GM12878 (cell line): Measurements from ENCODE around the gene VPS18. TPM values are rescaled to one million over a fixed set of nuclear protein-coding genes. Genes with fewer than 3 reads are reported as not detected.

Experiments used
- ATAC-seq: fragments of 200-7000 bp; cut with Tn5 transposase; 3 replicates; pipeline ENCODE4 v1.9.1; 2020; ENCODE audit warnings: mild to moderate bottlenecking, moderate library complexity
- BruUV-seq: library from RNA; stranded (reverse); fragments of 400-500 nt; replicated peaks from 2 replicates; lab custom pipeline; 2021; lab: Mats Ljungman, UMichigan
- CTCF ChIA-PET: fragments of 300-600 bp; sonication (Branson Sonifier 250); formaldehyde crosslinking; extraction: SDS; loops from one replicate; lab custom pipeline; 2021; ENCODE audit warnings: inconsistent platforms; lab: Yijun Ruan, JAX
- POLR2A ChIA-PET: fragments of 350-600 bp; formaldehyde crosslinking; extraction: SDS; loops from one replicate; lab custom pipeline; 2021; ENCODE audit warnings: inconsistent platforms; lab: Charles Lee
- RAD21 ChIA-PET: fragments of 300-600 bp; sonication (Branson Sonifier 250); formaldehyde crosslinking; loops from one replicate; lab custom pipeline; 2023; ENCODE audit warnings: antibody characterized with exemption; ENCODE audit not compliant: unreplicated experiment; lab: Charles Lee
- SMC1A ChIA-PET: fragments of 300-600 bp; sonication (Branson Sonifier 250); formaldehyde crosslinking; loops from one replicate; lab custom pipeline; 2023; ENCODE audit not compliant: unreplicated experiment, uncharacterized antibody; lab: Charles Lee
- DNase-seq: peaks from one replicate; pipeline ENCODE4 v3.0.0-alpha.2; 2011; ENCODE audit warnings: low read depth, low spot score
- FAIRE-seq: peaks from 3 replicates; lab custom pipeline; 2011; peaks lifted over from hg19 to GRCh38; lab: Jason Lieb, UNC
- H2AFZ ChIP-seq: 2 replicates; pipeline ENCODE4 v1.6.0; 2011; ENCODE audit warnings: low read depth, low read length, control low read depth; ENCODE audit not compliant: control insufficient read depth
- H3K27ac ChIP-seq: 2 replicates; pipeline ENCODE4 v1.5.1; 2011; ENCODE audit warnings: control low read depth; ENCODE audit not compliant: control insufficient read depth, insufficient read depth
- H3K27me3 ChIP-seq, 2 experiments: replicated peaks in 1 of 2; 2 replicates each; pipeline versions ENCODE4 v1.6.0 to v1.6.1; 2011; ENCODE audit warnings: low read length in 1 of 2; ENCODE audit not compliant: control insufficient read depth in 2 of 2, insufficient read depth in 2 of 2
- H3K36me3 ChIP-seq, 2 experiments: 2 replicates each; pipeline ENCODE4 v1.5.1; 2011; ENCODE audit warnings: low read length in 1 of 2; ENCODE audit not compliant: control insufficient read depth in 2 of 2, insufficient read depth in 2 of 2
- H3K4me1 ChIP-seq: 2 replicates; pipeline ENCODE4 v1.6.1; 2011; ENCODE audit warnings: mild to moderate bottlenecking, low read length, moderate library complexity, mixed read lengths; ENCODE audit not compliant: control insufficient read depth, insufficient read depth
- H3K4me2 ChIP-seq: 2 replicates; pipeline ENCODE4 v1.6.0; 2011; ENCODE audit warnings: control low read depth; ENCODE audit not compliant: control insufficient read depth, insufficient read depth
- H3K4me3 ChIP-seq: fragments of 200-600 bp; sonication (generic); 2 replicates; pipeline ENCODE4 v1.5.1; 2016
- H3K79me2 ChIP-seq: 2 replicates; pipeline ENCODE4 v1.6.0; 2011; ENCODE audit warnings: low read length; ENCODE audit not compliant: control insufficient read depth, insufficient read depth
- H3K9ac ChIP-seq: 2 replicates; pipeline ENCODE4 v1.8.0; 2011; ENCODE audit warnings: low read length, control low read depth, mixed read lengths; ENCODE audit not compliant: control insufficient read depth, insufficient read depth
- H3K9me3 ChIP-seq: replicated peaks from 3 replicates; pipeline ENCODE4 v1.5.1; 2011; ENCODE audit warnings: mild to moderate bottlenecking, low read length; ENCODE audit not compliant: control insufficient read depth, insufficient read depth
- H4K20me1 ChIP-seq: 2 replicates; pipeline ENCODE4 v1.6.0; 2011; ENCODE audit not compliant: control insufficient read depth, insufficient read depth
- ASH2L ChIP-seq: fragments of 300-600, 200-600 bp; sonication (generic); IDR thresholded peaks from 2 replicates; pipeline ENCODE4 v1.6.1; 2017; ENCODE audit warnings: low read depth, mild to moderate bottlenecking, borderline replicate concordance
- BACH1 ChIP-seq: fragments of 450-650 bp; IDR thresholded peaks from 2 replicates; pipeline ENCODE4 v1.6.1; 2017; ENCODE audit warnings: mild to moderate bottlenecking, borderline replicate concordance
- EZH2 ChIP-seq: IDR thresholded peaks from 2 replicates; pipeline ENCODE4 v1.6.1; 2012; ENCODE audit warnings: low read depth, mild to moderate bottlenecking, control low read depth, inconsistent platforms, low read length, borderline replicate concordance; ENCODE audit not compliant: control insufficient read depth
- IRF4 ChIP-seq: IDR thresholded peaks from 2 replicates; pipeline ENCODE4 v1.6.1; 2011; ENCODE audit warnings: low read depth, low read length
- NR2C1 ChIP-seq: fragments of 450-650 bp; IDR thresholded peaks from 2 replicates; pipeline ENCODE4 v1.6.1; 2017; ENCODE audit warnings: antibody characterized with exemption, mild to moderate bottlenecking, moderate library complexity
- NR2F1 ChIP-seq: fragments of 450-650 bp; conservative IDR thresholded peaks from 2 replicates; pipeline ENCODE4 v1.6.1; 2017; ENCODE audit warnings: mild to moderate bottlenecking
- POLR2AphosphoS2 ChIP-seq: IDR thresholded peaks from 2 replicates; pipeline ENCODE4 v1.6.1; 2011; ENCODE audit warnings: low read depth, mild to moderate bottlenecking, low read length, improper control_type of control experiment, moderate library complexity
- POU2F2 ChIP-seq: IDR thresholded peaks from 3 replicates; pipeline ENCODE4 v1.6.1; 2011; ENCODE audit warnings: low read depth, mild to moderate bottlenecking, low read length, borderline replicate concordance
- RCOR1 ChIP-seq: conservative IDR thresholded peaks from 2 replicates; pipeline ENCODE4 v1.6.1; 2012; ENCODE audit warnings: low read depth, low read length, improper control_type of control experiment
- YBX1 ChIP-seq: fragments of 450-650 bp; IDR thresholded peaks from 2 replicates; pipeline ENCODE4 v1.6.1; 2016; ENCODE audit warnings: antibody characterized with exemption
- WGBS: methylation state at CpG from one replicate; pipeline ENCODE4 v1.1.6; 2016; ENCODE audit warnings: low lambda C conversion rate; ENCODE audit not compliant: insufficient replicate concordance, insufficient coverage; ENCODE audit errors: missing lambda C conversion rate; 5-methylcytosine and 5-hydroxymethylcytosine counted together
- in situ Hi-C: fragments of 300-500 bp; cut with MboI; formaldehyde crosslinking; loops from 9 replicates; pipeline ENCODE4 v1.14.3; 2018; ENCODE audit warnings: mixed read lengths
- intact Hi-C: fragments of 100-400 bp; cut with micrococcal nuclease; formaldehyde crosslinking; loops from one replicate; pipeline ENCODE4 v1.14.2; 2022; ENCODE audit not compliant: unreplicated experiment
- polyA plus RNA-seq, 11 experiments: library from polyadenylated mRNA; depleted of rRNA in 4 of 11; unstranded in 6 of 11; stranded (reverse) in 5 of 11; fragments of >200 nt; fragmentation: Nextera tagmentation in 4 of 11; fragmentation: Illumina TruSeq in 1 of 11; extraction: Ambion mirVana in 4 of 11; extraction: Trizol in 1 of 11; gene quantifications; 1 replicate in 1 of 11; 2 replicates in 10 of 11; pipeline versions ENCODE4 v1.2.1 to v1.2.3, GENCODE V29; 2011 to 2016; ENCODE audit warnings: inconsistent platforms in 2 of 11, missing spikeins in 2 of 11, low read depth in 1 of 11
- total RNA-seq, 4 experiments: library from RNA; depleted of rRNA in 3 of 4; stranded (reverse); fragments of >200 nt in 3 of 4; fragmentation: Illumina TruSeq in 1 of 4; extraction: Trizol in 1 of 4; gene quantifications; 2 replicates each; pipeline versions ENCODE4 v1.2.1 to v1.2.3, GENCODE V29; 2013 to 2021
- TF ChIP-seq, protein P1 (sequence below): fragments of 450-650 bp; IDR thresholded peaks from 2 replicates; pipeline ENCODE4 v1.6.1; 2017; ENCODE audit warnings: mild to moderate bottlenecking, low read depth, inconsistent platforms; ENCODE audit not compliant: poor library complexity, severe bottlenecking
- TF ChIP-seq, protein P2 (sequence below): IDR thresholded peaks from 2 replicates; pipeline ENCODE4 v1.6.1; 2012; ENCODE audit warnings: low read depth, low read length, improper control_type of control experiment

Gene VPS18
- total and polyA plus RNA-seq, 10 of the 15 experiments (the other 5 are each of a cell fraction or from before 2014, with no cell fraction given), result 0.71 to 20.4 (median 10.6) TPM

GRCh38 chr15:40891810-40892446 lies 2.3 kb upstream of the VPS18 start (continued):
- TF ChIP-seq, protein P1, sequence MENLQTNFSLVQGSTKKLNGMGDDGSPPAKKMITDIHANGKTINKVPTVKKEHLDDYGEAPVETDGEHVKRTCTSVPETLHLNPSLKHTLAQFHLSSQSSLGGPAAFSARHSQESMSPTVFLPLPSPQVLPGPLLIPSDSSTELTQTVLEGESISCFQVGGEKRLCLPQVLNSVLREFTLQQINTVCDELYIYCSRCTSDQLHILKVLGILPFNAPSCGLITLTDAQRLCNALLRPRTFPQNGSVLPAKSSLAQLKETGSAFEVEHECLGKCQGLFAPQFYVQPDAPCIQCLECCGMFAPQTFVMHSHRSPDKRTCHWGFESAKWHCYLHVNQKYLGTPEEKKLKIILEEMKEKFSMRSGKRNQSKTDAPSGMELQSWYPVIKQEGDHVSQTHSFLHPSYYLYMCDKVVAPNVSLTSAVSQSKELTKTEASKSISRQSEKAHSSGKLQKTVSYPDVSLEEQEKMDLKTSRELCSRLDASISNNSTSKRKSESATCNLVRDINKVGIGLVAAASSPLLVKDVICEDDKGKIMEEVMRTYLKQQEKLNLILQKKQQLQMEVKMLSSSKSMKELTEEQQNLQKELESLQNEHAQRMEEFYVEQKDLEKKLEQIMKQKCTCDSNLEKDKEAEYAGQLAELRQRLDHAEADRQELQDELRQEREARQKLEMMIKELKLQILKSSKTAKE, result peak; percentile 29
- TF ChIP-seq POU2F2 (0 out of 3 replicates have a peak, but pooled peaks have one; percentile 55), NR2C1 (no peak)
- TF ChIP-seq, all 136 proteins: peak for 18

- ChIA-PET SMC1A (interaction anchor here (0.9 to 13.4 kb wide), 20 partner anchors 9 to 372 kb away, joined by 3 to 454 read pairs (median 4); partner anchors contain the start of gene RHOV), CTCF (interaction anchor here (0.6 to 4.8 kb wide), 31 partner anchors 10 to 470 kb away, joined by 3 to 37 read pairs (median 5); partner anchors contain the start of genes DNAJC17, PPP1R14D, RAD51 and SPINT1), RAD21 (interaction anchor here (0.5 to 14.9 kb wide), 25 partner anchors 9 to 436 kb away, joined by 3 to 551 read pairs (median 5); partner anchors contain the start of genes CCDC32, DNAJC17, RAD51 and RHOV), POLR2A (interaction anchor here (0.9 to 5.7 kb wide), 5 partner anchors 12 to 186 kb away, joined by 3 to 220 read pairs (median 9); partner anchors contain the start of gene RHOV)
- Histone ChIP-seq H3K27me3 (no peaks in the 10 kb centered on the region), H4K20me1 (no peaks in the 10 kb centered on the region), H3K36me3 (no peaks in the 10 kb centered on the region; a peak in 1 of 4 replicates), H3K27ac (no peak overlapping the region), H3K79me2 (peaks cover 20% of the 10 kb centered on the region), H3K4me1 (peaks cover 21% of the 10 kb centered on the region), H2AFZ (no peak overlapping the region), H3K4me3 (no peak overlapping the region), H3K9me3 (no peaks in the 10 kb centered on the region), H3K9ac (no peak overlapping the region), H3K4me2 (no peak overlapping the region)
- in situ Hi-C loops (loop anchor here (5.0 kb wide), 1 partner anchor 35 kb away; no protein-coding TSS in a partner anchor), intact Hi-C loops (loop anchor here (5.0 kb wide), 2 partner anchors 140 to 195 kb away; partner anchors contain the start of gene RAD51)
- FAIRE-seq (no peak), DNase-seq (no peak), ATAC-seq (no peak)
- no peak for TF ChIP-seq IRF4
- no peak for TF ChIP-seq BACH1
- no peak for TF ChIP-seq YBX1
- TF ChIP-seq, protein P2, sequence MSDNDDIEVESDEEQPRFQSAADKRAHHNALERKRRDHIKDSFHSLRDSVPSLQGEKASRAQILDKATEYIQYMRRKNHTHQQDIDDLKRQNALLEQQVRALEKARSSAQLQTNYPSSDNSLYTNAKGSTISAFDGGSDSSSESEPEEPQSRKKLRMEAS, result no peak
- no peak for TF ChIP-seq NR2F1
- no peak for TF ChIP-seq EZH2
- TF ChIP-seq RCOR1, result no peak
- TF ChIP-seq ASH2L, result no peak
- no peak for TF ChIP-seq POLR2AphosphoS2
- no TSS peak for BruUV-seq
- WGBS, result 68% methylated on average over 2 of the region's 2 CpGs
Observed at GRCh38 chr15:40892447-40893012, 1.7 kb upstream of the VPS18 start.
